ENCODE data around the gene RPS6KA2.

Gene RPS6KA2

DNA sequence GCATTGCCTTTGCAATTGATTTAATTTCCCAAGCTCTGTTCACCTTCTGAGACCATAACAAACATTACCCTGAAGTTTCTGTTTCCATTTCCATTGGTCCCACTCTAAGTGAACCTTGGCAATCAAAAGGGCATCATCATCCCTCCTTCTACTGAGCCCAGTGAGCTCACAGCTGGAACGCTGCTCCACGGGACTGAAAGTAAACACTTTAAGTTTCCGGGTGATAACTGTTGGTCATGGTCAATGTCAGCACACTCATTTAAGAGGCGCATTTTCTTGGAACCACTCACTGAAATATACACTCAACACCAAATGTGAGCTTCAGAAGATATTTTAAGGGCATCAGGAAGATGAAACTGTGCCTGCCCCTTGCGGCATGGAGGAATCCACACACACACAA is 37.1 kb upstream of the RPS6KA2 start:
- Histone ChIP-seq H3K27ac (no peak overlapping the region), H3K27me3 (ENCODE audit: insufficient read depth, low read depth, severe bottlenecking) (no peaks in the 10 kb centered on the region), H3K4me3 (ENCODE audit: low read depth, low read length) (no peak overlapping the region), H3K36me3 (no peaks in the 10 kb centered on the region), H3K9me3 (ENCODE audit: severe bottlenecking) (no peaks in the 10 kb centered on the region)
- DNase-seq: no peak
- TF ChIP-seq, protein P1, sequence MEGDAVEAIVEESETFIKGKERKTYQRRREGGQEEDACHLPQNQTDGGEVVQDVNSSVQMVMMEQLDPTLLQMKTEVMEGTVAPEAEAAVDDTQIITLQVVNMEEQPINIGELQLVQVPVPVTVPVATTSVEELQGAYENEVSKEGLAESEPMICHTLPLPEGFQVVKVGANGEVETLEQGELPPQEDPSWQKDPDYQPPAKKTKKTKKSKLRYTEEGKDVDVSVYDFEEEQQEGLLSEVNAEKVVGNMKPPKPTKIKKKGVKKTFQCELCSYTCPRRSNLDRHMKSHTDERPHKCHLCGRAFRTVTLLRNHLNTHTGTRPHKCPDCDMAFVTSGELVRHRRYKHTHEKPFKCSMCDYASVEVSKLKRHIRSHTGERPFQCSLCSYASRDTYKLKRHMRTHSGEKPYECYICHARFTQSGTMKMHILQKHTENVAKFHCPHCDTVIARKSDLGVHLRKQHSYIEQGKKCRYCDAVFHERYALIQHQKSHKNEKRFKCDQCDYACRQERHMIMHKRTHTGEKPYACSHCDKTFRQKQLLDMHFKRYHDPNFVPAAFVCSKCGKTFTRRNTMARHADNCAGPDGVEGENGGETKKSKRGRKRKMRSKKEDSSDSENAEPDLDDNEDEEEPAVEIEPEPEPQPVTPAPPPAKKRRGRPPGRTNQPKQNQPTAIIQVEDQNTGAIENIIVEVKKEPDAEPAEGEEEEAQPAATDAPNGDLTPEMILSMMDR (IDR thresholded peaks at IDR 0.05; ENCODE audit: low read depth, low read length): no peak

DNA sequence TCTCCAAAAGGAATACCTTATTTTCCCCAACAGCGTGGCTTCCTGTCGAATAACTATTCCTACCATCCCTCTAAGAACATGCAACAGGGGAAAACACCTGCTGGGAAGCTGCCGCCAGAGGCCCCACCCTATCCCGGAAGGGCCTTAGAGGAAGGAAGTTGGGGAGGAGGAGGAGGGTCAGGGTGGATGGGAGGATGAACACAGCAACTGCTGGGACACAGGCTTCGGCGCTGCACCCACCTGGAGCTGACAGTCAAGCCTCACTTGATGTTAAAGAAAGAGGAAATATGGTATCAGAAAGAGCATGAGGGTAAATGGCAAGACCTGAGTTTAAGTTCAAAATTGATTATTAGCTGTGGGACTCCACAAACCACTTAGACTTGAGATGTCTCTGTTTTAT is 36.5 kb upstream of the RPS6KA2 start:
- Histone ChIP-seq H3K9me3 (ENCODE audit: severe bottlenecking) (no peaks in the 10 kb centered on the region), H3K27ac (no peak overlapping the region), H3K36me3 (no peaks in the 10 kb centered on the region), H3K4me3 (ENCODE audit: low read depth, low read length) (no peak overlapping the region), H3K27me3 (ENCODE audit: insufficient read depth, low read depth, severe bottlenecking) (no peaks in the 10 kb centered on the region)
- no peak for DNase-seq
- TF ChIP-seq, protein P1 (IDR thresholded peaks at IDR 0.05; ENCODE audit: low read depth, low read length): no peak

DNA sequence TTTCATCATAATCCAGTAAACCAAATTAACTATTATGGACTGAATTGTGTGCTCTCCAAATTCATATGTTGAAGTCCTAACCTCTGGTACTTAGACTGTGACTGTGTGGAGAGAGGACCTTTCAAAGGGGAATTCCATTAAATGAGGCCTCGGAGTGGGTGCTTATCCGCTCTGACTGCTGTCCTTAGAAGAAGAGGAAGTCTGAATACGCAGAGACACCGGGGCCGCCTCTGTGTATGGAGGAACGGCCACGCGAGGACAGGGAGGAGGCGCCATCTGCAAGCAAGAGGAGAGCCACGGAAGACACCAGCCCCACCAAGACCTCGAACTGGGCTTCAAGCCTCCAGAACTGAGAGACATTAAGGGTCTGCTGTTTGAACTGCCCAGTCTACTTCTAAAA is 35.6 kb upstream of the RPS6KA2 start:
- Histone ChIP-seq H3K4me3 (ENCODE audit: low read depth, low read length) (no peak overlapping the region), H3K36me3 (no peaks in the 10 kb centered on the region), H3K27ac (no peak overlapping the region), H3K27me3 (ENCODE audit: insufficient read depth, low read depth, severe bottlenecking) (no peaks in the 10 kb centered on the region), H3K9me3 (ENCODE audit: severe bottlenecking) (no peaks in the 10 kb centered on the region)
- DNase-seq: no peak
- TF ChIP-seq, protein P1 (IDR thresholded peaks at IDR 0.05; ENCODE audit: low read depth, low read length): no peak

DNA sequence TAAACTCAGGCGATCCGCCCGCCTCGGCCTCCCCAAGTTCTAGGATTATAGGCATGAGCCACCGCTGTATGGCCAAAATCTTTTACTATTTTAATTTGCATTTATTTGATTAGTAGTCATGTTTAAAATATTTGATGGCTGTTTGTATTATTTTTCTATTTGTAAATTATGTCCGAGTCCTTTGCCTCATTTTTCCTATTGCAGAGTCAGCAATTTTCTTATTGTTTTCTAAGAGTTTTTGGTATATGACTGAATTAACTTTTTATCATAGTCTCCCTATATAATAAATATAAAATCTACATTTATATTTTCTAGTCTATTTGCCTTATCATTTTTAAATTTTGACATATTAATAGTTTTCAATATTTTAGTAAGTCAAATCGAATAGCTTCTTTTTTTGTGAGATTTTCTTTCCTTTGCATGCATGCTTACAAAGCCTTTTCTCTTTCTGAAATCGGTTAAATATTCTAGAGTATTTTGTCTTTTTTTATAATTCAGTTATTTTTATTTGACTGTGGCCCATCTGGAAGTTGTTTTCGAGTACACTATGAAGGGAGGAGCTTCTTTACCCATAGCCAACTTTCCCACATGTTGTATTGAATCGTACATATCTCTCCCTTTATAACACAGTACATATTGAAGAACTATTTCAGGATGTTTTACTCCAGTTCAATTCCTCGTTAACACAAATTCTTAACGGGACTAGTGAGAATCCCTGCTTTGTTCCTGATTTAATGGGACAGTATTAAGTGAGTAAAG is 34.5 kb upstream of the RPS6KA2 start:
- TF ChIP-seq, protein P1 (IDR thresholded peaks at IDR 0.05; ENCODE audit: low read depth, low read length): no peak
- no peaks in the 10 kb centered on the region for H3K9me3 ChIP-seq (ENCODE audit: severe bottlenecking)
- no peaks in the 10 kb centered on the region for H3K36me3 ChIP-seq
- H3K27me3 ChIP-seq (ENCODE audit: insufficient read depth, low read depth, severe bottlenecking): no peaks in the 10 kb centered on the region
- H3K4me3 ChIP-seq (ENCODE audit: low read depth, low read length): no peak overlapping the region
- DNase-seq: no peak
- no peak overlapping the region for H3K27ac ChIP-seq

DNA sequence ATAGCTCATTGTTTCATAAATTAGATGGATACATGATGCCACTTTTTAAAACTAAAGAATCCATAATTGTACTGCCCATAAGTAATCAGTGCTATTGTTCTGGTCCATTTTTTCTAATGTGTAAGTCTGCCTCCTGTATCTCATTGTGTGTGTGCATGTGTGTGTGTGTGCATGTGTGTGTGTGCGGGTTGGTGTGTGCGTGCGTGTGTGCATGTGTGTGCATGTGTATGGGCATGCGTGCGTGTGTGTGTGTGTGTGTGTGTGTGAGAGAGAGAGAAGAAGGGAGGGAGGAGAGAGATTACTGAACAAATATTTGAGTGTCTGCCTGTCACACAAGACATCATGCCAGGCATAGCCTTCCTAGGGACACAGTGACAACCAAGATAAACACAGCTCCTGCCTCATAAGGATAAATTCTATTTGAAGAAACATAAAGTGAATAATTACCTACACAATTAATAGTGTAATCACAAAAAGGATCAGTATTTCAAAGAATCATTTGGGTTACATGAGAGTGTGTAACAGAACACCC is 33.2 kb upstream of the RPS6KA2 start:
- no peak overlapping the region for H3K4me3 ChIP-seq (ENCODE audit: low read depth, low read length)
- DNase-seq: no peak
- no peaks in the 10 kb centered on the region for H3K27me3 ChIP-seq (ENCODE audit: insufficient read depth, low read depth, severe bottlenecking)
- H3K9me3 ChIP-seq (ENCODE audit: severe bottlenecking): no peaks in the 10 kb centered on the region
- H3K27ac ChIP-seq: no peak overlapping the region
- no peaks in the 10 kb centered on the region for H3K36me3 ChIP-seq
- TF ChIP-seq, protein P1 (IDR thresholded peaks at IDR 0.05; ENCODE audit: low read depth, low read length): no peak

DNA sequence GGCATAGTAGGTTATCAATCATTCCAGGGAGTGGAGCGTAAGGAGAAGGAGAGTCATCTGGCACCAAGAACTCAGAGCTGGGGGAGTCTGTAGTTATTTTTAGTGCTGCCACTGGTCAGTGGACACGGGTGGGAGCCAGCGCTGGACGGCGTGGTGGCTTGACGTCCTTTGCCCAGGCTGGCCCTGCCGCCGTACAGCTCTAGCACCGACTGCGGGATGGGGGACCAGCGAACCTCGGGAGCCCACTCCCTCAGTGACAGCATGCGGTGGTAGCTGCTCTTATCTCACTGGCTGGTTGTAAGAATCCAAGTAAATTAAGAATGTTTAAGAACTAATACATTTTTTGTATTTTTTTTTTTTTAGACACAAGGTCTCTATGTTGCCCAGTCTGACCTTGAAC is 32.5 kb upstream of the RPS6KA2 start:
- DNase-seq: no peak
- H3K4me3 ChIP-seq (ENCODE audit: low read depth, low read length): no peak overlapping the region
- H3K27me3 ChIP-seq (ENCODE audit: insufficient read depth, low read depth, severe bottlenecking): no peaks in the 10 kb centered on the region
- H3K27ac ChIP-seq: no peak overlapping the region
- H3K9me3 ChIP-seq (ENCODE audit: severe bottlenecking): no peaks in the 10 kb centered on the region
- TF ChIP-seq, protein P1 (IDR thresholded peaks at IDR 0.05; ENCODE audit: low read depth, low read length): no peak
- H3K36me3 ChIP-seq: no peaks in the 10 kb centered on the region
